Gastroesophageal sphincter (tissue), 3 donors: ENCODE data around the gene UBAC2.

ENCODE experiments used
- POLR2A ChIP-seq, 2 donors: fragments of 450-650 bp; IDR thresholded peaks; one replicate each; pipeline ENCODE4 v1.6.1; 2017; ENCODE audit warnings: antibody characterized with exemption in 2 of 2, mild to moderate bottlenecking in 2 of 2, moderate library complexity in 1 of 2
- POLR2AphosphoS5 ChIP-seq: sonication (generic); formaldehyde crosslinking; IDR thresholded peaks from one replicate; pipeline ENCODE4 v1.6.1; 2017; ENCODE audit warnings: antibody characterized with exemption
- TF ChIP-seq, protein P1 (sequence below), 4 experiments: fragments of 200-600 bp in 2 of 4; fragments of 450-650 bp in 2 of 4; sonication (generic) in 1 of 4; IDR thresholded peaks; one replicate each; pipeline ENCODE4 v1.5.1; 2017 to 2019; ENCODE audit warnings: antibody characterized with exemption in 4 of 4, mild to moderate bottlenecking in 2 of 4, moderate library complexity in 2 of 4

DNA sequence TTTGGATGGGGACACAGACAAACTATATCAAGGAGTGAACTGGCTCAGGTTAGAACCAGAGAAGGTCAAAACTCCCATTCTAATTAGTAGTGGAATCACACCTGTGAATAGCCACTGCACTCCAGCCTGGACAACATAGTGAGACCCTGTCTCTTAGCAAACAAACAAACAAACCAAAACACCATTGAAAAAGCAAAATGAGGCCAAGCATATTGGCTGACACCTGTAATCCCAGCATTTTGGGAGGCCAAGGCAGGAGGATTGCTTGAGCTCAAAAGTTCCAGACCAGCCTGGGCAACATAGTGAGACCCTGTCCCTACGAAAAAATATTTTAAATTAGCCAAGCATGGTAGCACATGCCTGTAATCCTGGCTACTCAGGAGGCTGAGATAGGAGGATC is 39.1 kb upstream of the UBAC2 start:
- TF ChIP-seq, protein P1, sequence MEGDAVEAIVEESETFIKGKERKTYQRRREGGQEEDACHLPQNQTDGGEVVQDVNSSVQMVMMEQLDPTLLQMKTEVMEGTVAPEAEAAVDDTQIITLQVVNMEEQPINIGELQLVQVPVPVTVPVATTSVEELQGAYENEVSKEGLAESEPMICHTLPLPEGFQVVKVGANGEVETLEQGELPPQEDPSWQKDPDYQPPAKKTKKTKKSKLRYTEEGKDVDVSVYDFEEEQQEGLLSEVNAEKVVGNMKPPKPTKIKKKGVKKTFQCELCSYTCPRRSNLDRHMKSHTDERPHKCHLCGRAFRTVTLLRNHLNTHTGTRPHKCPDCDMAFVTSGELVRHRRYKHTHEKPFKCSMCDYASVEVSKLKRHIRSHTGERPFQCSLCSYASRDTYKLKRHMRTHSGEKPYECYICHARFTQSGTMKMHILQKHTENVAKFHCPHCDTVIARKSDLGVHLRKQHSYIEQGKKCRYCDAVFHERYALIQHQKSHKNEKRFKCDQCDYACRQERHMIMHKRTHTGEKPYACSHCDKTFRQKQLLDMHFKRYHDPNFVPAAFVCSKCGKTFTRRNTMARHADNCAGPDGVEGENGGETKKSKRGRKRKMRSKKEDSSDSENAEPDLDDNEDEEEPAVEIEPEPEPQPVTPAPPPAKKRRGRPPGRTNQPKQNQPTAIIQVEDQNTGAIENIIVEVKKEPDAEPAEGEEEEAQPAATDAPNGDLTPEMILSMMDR (IDR thresholded peaks at IDR 0.05), result no peak
- no peak for TF ChIP-seq POLR2A (IDR thresholded peaks at IDR 0.05)
- no peak for TF ChIP-seq POLR2AphosphoS5
